Measurements from ENCODE around the gene MTPN. TPM values are rescaled to one million over a fixed set of nuclear protein-coding genes. Genes with fewer than 3 reads are reported as not detected.

The MTPN gene
- total RNA-seq, 1 donor = 172 TPM

- no peak for TF ChIP-seq CTCF (IDR thresholded peaks at IDR 0.05; ENCODE audit: insufficient read depth, low read length)
- H3K4me3 ChIP-seq (ENCODE audit: low read depth, low read length) = no peak overlapping the region
- no peak for DNase-seq (ENCODE audit: low read depth)
These were observed 1.5 kb upstream of the MTPN start for GRCh38 chr7:135978624-135979023.

DNA sequence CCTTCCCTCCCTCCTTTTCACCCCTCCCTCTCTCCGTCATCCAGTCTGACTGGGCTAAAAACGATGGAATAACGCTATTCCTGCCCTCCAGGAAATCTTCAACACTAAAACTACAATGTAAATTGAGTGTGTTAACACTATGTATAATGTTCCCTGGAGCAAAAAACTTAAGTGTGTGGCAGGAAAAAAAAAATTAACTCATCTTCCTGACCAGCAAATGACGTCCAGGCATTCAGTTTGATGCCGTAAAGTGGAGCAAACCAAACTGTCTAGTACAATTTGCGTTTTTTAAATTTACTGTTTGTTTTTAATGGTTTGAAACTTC is 545 bp upstream of the MTPN start:
- H3K4me3 ChIP-seq (ENCODE audit: low read depth, low read length) = peak overlapping the region; percentile 94
- TF ChIP-seq CTCF (IDR thresholded peaks at IDR 0.05; ENCODE audit: insufficient read depth, low read length) = no peak
- DNase-seq (ENCODE audit: low read depth) = no peak

DNA sequence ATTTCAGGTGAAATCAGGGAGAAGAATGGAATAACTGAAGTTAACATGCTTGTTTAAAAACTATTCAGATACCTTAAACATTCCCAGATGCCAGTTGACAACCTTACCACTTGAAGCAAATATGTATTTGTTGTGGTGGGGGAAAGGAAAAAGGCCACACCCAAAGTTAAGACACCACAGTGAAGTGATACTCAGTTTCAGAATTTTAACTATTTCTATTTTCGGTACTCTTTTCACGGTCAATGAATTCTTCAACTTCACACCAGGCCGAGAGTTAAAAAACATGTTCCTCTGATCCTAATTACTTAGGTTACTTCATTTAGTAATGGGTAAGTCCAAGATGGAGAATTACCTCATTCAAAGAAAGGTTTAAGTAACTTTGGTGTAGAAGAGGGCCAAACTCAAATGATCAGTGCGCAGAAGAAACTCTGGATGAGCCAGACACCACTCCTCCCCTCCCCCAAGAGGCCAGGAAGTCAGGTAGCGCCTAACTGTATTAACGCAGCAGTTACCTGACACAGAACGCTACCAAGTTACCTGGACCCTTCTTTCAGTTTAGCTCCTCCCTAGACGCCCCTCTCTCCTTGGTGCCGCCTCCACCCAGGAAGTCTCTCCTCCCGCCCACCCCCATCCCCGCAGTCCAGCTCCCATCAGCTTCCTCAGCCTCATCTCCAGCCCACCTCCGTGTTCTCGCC is 700 bp downstream of the MTPN start:
- no peak for TF ChIP-seq CTCF (IDR thresholded peaks at IDR 0.05; ENCODE audit: insufficient read depth, low read length)
- DNase-seq (ENCODE audit: low read depth) = no peak
- H3K4me3 ChIP-seq (ENCODE audit: low read depth, low read length) = peak overlapping the region; percentile 94

DNA sequence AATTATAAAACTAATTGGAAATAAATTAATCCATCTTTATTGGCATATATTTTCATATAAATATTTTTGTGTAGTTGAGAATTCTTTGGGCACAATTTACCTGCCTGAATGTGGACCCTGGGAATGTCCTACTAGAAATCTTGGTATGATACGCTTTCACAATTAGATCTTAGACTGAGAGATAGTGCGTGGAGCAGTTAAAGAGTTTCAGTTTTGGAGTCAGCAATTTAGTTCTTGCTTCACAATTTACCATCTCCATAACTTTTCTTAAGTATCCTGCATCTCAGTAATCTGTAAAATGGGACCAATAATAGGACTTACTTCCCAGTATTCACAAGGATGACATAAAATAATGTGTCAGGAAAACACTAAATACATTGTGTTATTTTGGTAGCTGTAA is 2.0 kb downstream of the MTPN start:
- H3K4me3 ChIP-seq (ENCODE audit: low read depth, low read length) = peak overlapping the region; percentile 23
- no peak for DNase-seq (ENCODE audit: low read depth)
- TF ChIP-seq CTCF (IDR thresholded peaks at IDR 0.05; ENCODE audit: insufficient read depth, low read length) = no peak

DNA sequence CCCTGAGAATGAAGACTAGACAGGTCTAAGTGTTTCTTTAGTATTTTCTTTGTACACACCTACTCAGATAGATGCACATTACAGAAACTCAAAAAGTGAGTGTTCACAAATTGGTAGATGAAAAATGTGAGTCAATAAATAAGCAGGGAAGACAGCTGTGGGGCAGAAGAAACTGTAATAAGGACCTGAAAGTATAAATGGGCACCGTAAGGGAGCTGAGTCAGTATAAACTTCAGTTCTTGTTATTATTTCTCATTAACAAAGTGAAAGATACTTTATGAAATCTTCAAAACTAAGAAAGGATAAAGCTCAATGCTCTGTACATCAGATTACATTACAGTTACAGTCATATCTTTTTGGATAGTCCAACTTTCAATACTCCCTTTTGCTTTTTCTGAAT is 2.5 kb downstream of the MTPN start:
- TF ChIP-seq CTCF (IDR thresholded peaks at IDR 0.05; ENCODE audit: insufficient read depth, low read length) = no peak
- no peak overlapping the region for H3K4me3 ChIP-seq (ENCODE audit: low read depth, low read length)
- DNase-seq (ENCODE audit: low read depth) = no peak

DNA sequence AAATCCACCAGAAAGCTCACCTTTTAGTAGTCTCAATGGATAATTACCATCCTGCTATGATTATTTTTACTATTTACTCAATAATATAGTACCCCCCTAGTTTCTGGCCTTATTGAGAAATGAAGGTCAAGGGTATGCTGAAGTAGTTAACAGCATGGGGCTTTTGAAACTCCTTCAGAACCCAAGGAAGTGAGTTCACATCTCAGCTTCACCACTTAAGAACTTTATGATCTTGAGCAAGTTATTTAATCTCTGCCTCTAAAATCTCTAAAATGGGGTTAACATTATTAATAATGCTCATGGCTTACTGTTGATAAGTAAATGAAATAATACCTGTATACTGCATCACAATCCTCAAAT is 5.8 kb downstream of the MTPN start:
- H3K4me3 ChIP-seq (ENCODE audit: low read depth, low read length) = no peak overlapping the region
- no peak for DNase-seq (ENCODE audit: low read depth)
- TF ChIP-seq CTCF (IDR thresholded peaks at IDR 0.05; ENCODE audit: insufficient read depth, low read length) = no peak
